HCT116 (cell line): ENCODE data around the gene RPS27L. TPM values are rescaled to one million over a fixed set of nuclear protein-coding genes. Genes with fewer than 3 reads are reported as not detected.

Source experiments
- ATAC-seq: fragments of 200-7000 bp; cut with Tn5 transposase; 2 replicates; pipeline ENCODE4 v1.9.1; 2020; ENCODE audit warnings: mild to moderate bottlenecking, moderate library complexity
- BruUV-seq: library from RNA; stranded (reverse); fragments of 400-500 nt; replicated peaks from 2 replicates; lab custom pipeline; 2021; lab: Mats Ljungman, UMichigan
- CTCF ChIA-PET: fragments of 300-600 bp; sonication (Branson Sonifier 250); formaldehyde crosslinking; loops from one replicate; lab custom pipeline; 2021; ENCODE audit warnings: antibody characterized with exemption; lab: Charles Lee
- POLR2A ChIA-PET: fragments of 300-600, 350-600 bp; sonication (Branson Sonifier 250); formaldehyde crosslinking; loops from one replicate; lab custom pipeline; 2021; ENCODE audit warnings: antibody characterized with exemption; lab: Charles Lee
- RAD21 ChIA-PET, 2 experiments: fragments of 300-600 bp; sonication (Branson Sonifier 250); formaldehyde crosslinking; loops; one replicate each; lab custom pipeline; 2023; ENCODE audit warnings: low total read pairs in 2 of 2; ENCODE audit not compliant: uncharacterized antibody in 2 of 2, unreplicated experiment in 2 of 2, low non-redundant PET in 1 of 2; lab: Charles Lee
- DNase-seq: peaks from one replicate; pipeline ENCODE4 v3.0.0-alpha.2; 2010; ENCODE audit warnings: low read depth, low spot score
- H2AFZ ChIP-seq: fragments of 200-600 bp; shearing (Covaris generic), sonication (generic); 2 replicates; pipeline ENCODE4 v1.6.1; 2017; ENCODE audit warnings: low read depth, mixed run types, mixed read lengths, antibody characterized with exemption, low read length; ENCODE audit not compliant: poor library complexity, severe bottlenecking
- H3K27ac ChIP-seq: 2 replicates; pipeline ENCODE4 v1.5.1; 2012; ENCODE audit warnings: low read depth, low read length
- H3K27me3 ChIP-seq: fragments of 200-600 bp; sonication (generic); 2 replicates; pipeline ENCODE4 v1.6.1; 2016; ENCODE audit warnings: mixed run types, low read length, mixed read lengths; ENCODE audit not compliant: insufficient read depth
- H3K36me3 ChIP-seq, 2 experiments: fragments of 200-500 bp in 1 of 2; fragments of 200-600 bp in 1 of 2; sonication (Bioruptor generic) in 1 of 2; sonication (generic) in 1 of 2; 2 replicates each; pipeline versions ENCODE4 v1.5.1 to v1.6.1; 2014 to 2016; ENCODE audit warnings: low read length in 2 of 2, inconsistent platforms in 1 of 2, mixed read lengths in 1 of 2, mixed run types in 1 of 2; ENCODE audit not compliant: insufficient read depth in 2 of 2, control insufficient read depth in 1 of 2
- H3K4me1 ChIP-seq, 2 experiments: fragments of 200-600 bp in 1 of 2; sonication (generic) in 1 of 2; 2 replicates each; pipeline versions ENCODE4 v1.5.1 to v1.6.1; 2012 to 2017; ENCODE audit warnings: low read length in 2 of 2, inconsistent platforms in 1 of 2, mild to moderate bottlenecking in 1 of 2, mixed read lengths in 1 of 2, mixed run types in 1 of 2, moderate library complexity in 1 of 2; ENCODE audit not compliant: insufficient read depth in 2 of 2, control insufficient read depth in 1 of 2
- H3K4me2 ChIP-seq: fragments of 200-600 bp; sonication (generic); 2 replicates; pipeline ENCODE4 v1.6.1; 2017; ENCODE audit warnings: mixed run types, low read length, mixed read lengths
- H3K4me3 ChIP-seq, 2 experiments: fragments of 200-600 bp in 1 of 2; sonication (generic) in 1 of 2; replicated peaks in 1 of 2; 2 replicates each; pipeline ENCODE4 v1.5.1; 2011 to 2016; ENCODE audit warnings: low read length in 2 of 2, control low read depth in 1 of 2, low read depth in 1 of 2, mild to moderate bottlenecking in 1 of 2, mixed read lengths in 1 of 2, mixed run types in 1 of 2
- H3K79me2 ChIP-seq: fragments of 200-600 bp; sonication (generic); 2 replicates; pipeline ENCODE4 v1.6.1; 2017; ENCODE audit warnings: mild to moderate bottlenecking, mixed run types, low read length, moderate library complexity, mixed read lengths; ENCODE audit not compliant: insufficient read depth
- H3K9ac ChIP-seq: fragments of 200-600 bp; sonication (generic); 2 replicates; pipeline ENCODE4 v1.6.1; 2016; ENCODE audit warnings: low read length, mixed read lengths
- H3K9me2 ChIP-seq: fragments of 200-600 bp; sonication (generic), shearing (Covaris generic); 2 replicates; pipeline ENCODE4 v1.6.1; 2017; ENCODE audit warnings: mixed run types, mild to moderate bottlenecking, moderate library complexity; ENCODE audit not compliant: insufficient read depth
- H3K9me3 ChIP-seq, 2 experiments: fragments of 200-500 bp in 1 of 2; fragments of 200-600 bp in 1 of 2; sonication (Bioruptor generic) in 1 of 2; sonication (generic) in 1 of 2; 2 replicates each; pipeline ENCODE4 v1.6.1; 2014 to 2017; ENCODE audit warnings: low read length in 2 of 2, mixed read lengths in 2 of 2, inconsistent platforms in 1 of 2, low read depth in 1 of 2, mild to moderate bottlenecking in 1 of 2, mixed run types in 1 of 2, moderate library complexity in 1 of 2; ENCODE audit not compliant: control insufficient read depth in 1 of 2, insufficient read depth in 1 of 2
- H4K20me1 ChIP-seq: fragments of 200-600 bp; sonication (generic), shearing (Covaris generic); 2 replicates; pipeline ENCODE4 v1.6.1; 2017; ENCODE audit warnings: mixed run types, mild to moderate bottlenecking, moderate library complexity; ENCODE audit not compliant: insufficient read depth
- CBX3 ChIP-seq: IDR thresholded peaks from 2 replicates; pipeline ENCODE4 v1.6.1; 2012; ENCODE audit warnings: low read depth
- EGR1 ChIP-seq: IDR thresholded peaks from 2 replicates; pipeline ENCODE4 v1.6.1; 2012; ENCODE audit warnings: low read depth
- EZH2 ChIP-seq: fragments of 200-600 bp; sonication (generic); IDR thresholded peaks from 2 replicates; pipeline ENCODE4 v1.6.1; 2017; ENCODE audit warnings: antibody characterized with exemption, mixed run types
- EZH2phosphoT487 ChIP-seq: fragments of 200-600 bp; IDR thresholded peaks from 2 replicates; pipeline ENCODE4 v1.6.1; 2018; ENCODE audit warnings: antibody characterized with exemption, borderline replicate concordance
- FOSL1 ChIP-seq: IDR thresholded peaks from 2 replicates; pipeline ENCODE4 v1.6.1; 2012; ENCODE audit warnings: low read depth
- JUND ChIP-seq: IDR thresholded peaks from 2 replicates; pipeline ENCODE4 v1.6.1; 2012
- POLR2AphosphoS5 ChIP-seq: IDR thresholded peaks from 2 replicates; pipeline ENCODE4 v1.6.1; 2011; ENCODE audit warnings: mild to moderate bottlenecking, low read depth, low read length, moderate library complexity
- RAD21 ChIP-seq: IDR thresholded peaks from 2 replicates; pipeline ENCODE4 v1.6.1; 2012; ENCODE audit warnings: low read depth, mild to moderate bottlenecking
- SIN3A ChIP-seq: IDR thresholded peaks from 2 replicates; pipeline ENCODE4 v1.6.1; 2012; ENCODE audit warnings: low read depth
- SP1 ChIP-seq: IDR thresholded peaks from 2 replicates; pipeline ENCODE4 v1.6.1; 2012; ENCODE audit warnings: low read depth
- SRF ChIP-seq: IDR thresholded peaks from 2 replicates; pipeline ENCODE4 v1.6.1; 2012; ENCODE audit warnings: low read depth
- TCF7L2 ChIP-seq: IDR thresholded peaks from 2 replicates; pipeline ENCODE4 v1.7.0; 2011; ENCODE audit warnings: borderline replicate concordance, inconsistent platforms; ENCODE audit not compliant: insufficient read depth, insufficient read length; ENCODE audit errors: extremely low read depth
- YY1 ChIP-seq: IDR thresholded peaks from 2 replicates; pipeline ENCODE4 v1.6.1; 2011; ENCODE audit warnings: low read length, low read depth, moderate library complexity, mild to moderate bottlenecking; ENCODE audit not compliant: insufficient replicate concordance; ENCODE audit errors: extremely low read depth
- ZFX ChIP-seq: fragments of 450-650 bp; IDR thresholded peaks from 2 replicates; pipeline ENCODE4 v1.6.1; 2017
- ZNF274 ChIP-seq: fragments of 200-500 bp; sonication (Bioruptor generic); IDR thresholded peaks from 2 replicates; pipeline ENCODE4 v1.6.1; 2014; ENCODE audit warnings: mild to moderate bottlenecking, low read depth, low read length, inconsistent platforms
- intact Hi-C: fragments of 100-400 bp; cut with micrococcal nuclease; formaldehyde crosslinking; loops from 2 replicates; pipeline ENCODE4 v1.10.0; 2022
- total RNA-seq: library from RNA; stranded (reverse); gene quantifications from one replicate; pipeline ENCODE4 v1.2.1, GENCODE V29; 2021; ENCODE audit not compliant: unreplicated experiment
- TF ChIP-seq, protein P1 (sequence below): IDR thresholded peaks from 2 replicates; pipeline ENCODE4 v1.6.1; 2012
- TF ChIP-seq, protein P2 (sequence below): IDR thresholded peaks from 2 replicates; pipeline ENCODE4 v1.6.1; 2011; ENCODE audit warnings: mild to moderate bottlenecking, low read length, moderate library complexity; ENCODE audit not compliant: insufficient replicate concordance; ENCODE audit errors: extremely low read depth
- TF ChIP-seq, protein P3 (sequence below), 3 experiments: fragments of 200-600 bp in 1 of 3; sonication (generic) in 1 of 3; IDR thresholded peaks in 2 of 3; conservative IDR thresholded peaks in 1 of 3; 2 replicates each; pipeline ENCODE4 v1.5.1; 2012 to 2017; ENCODE audit warnings: low read depth in 2 of 3, low read length in 2 of 3, antibody characterized with exemption in 1 of 3, borderline replicate concordance in 1 of 3, control low read depth in 1 of 3, mild to moderate bottlenecking in 1 of 3, mixed read lengths in 1 of 3, mixed run types in 1 of 3, moderate library complexity in 1 of 3; ENCODE audit not compliant: insufficient read depth in 1 of 3
- TF ChIP-seq, protein P4 (sequence below): IDR thresholded peaks from 2 replicates; pipeline ENCODE4 v1.6.1; 2012

RPS27L gene
- total RNA-seq, 1 experiment from 2014 or later, result 139 TPM

DNA sequence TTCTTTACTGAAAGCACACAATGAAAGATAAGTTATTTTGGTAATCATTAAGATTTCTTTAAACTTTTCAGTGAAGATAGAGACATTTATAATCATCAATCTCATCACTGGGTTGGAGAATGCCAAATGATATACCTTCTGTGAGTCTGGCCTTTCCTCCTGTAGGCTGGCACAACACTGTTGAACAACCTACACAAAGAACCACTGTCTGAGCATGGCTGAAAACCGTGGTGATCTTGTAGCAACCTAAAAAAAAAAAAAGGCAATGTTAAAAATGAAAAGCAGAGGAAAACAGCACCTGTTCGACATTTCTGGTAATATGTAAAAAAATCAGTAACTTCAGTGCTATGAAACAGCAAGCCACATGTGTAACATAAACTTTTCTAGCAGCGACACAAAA, 1.8 kb downstream of the RPS27L start (continued):
- TF ChIP-seq SIN3A, result no peak
- no peak for TF ChIP-seq YY1
- TF ChIP-seq, protein P1, sequence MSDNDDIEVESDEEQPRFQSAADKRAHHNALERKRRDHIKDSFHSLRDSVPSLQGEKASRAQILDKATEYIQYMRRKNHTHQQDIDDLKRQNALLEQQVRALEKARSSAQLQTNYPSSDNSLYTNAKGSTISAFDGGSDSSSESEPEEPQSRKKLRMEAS, result no peak
- no peak for TF ChIP-seq FOSL1
- no peak for TF ChIP-seq EGR1
- no peak for TF ChIP-seq EZH2
- TF ChIP-seq JUND, result no peak

DNA sequence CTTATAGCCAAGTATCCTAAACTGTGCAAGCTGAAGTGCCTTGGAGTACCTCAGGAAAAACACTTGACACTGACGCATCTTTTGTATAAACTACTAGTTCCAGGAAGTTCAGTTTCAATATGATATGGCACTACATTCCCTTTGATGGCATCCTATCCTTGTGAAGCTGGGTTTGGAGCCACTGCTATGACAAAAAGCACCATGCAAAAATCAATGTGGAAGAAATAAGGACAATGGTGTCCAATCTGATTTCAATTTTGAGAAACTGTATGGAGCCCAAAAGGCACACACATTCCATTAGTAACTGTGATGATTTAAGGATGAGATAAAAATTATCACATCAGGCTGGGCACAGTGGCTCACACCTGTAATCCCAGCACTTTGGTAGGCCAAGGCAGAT, 5.6 kb downstream of the RPS27L start:
- intact Hi-C loops, result loop anchor here (10.0 kb wide), 1 partner anchor 123 kb away; the partner anchor contains the start of gene APH1B
- Histone ChIP-seq H3K4me2 (no peak overlapping the region), H3K27ac (no peak overlapping the region), H3K9me2 (no peaks in the 10 kb centered on the region), H3K4me3 (no peak overlapping the region), H4K20me1 (no peaks in the 10 kb centered on the region), H3K9me3 (no peaks in the 10 kb centered on the region), H3K36me3 (peaks cover 14 to 15% of the 10 kb centered on the region in 2 experiments; a peak in 3 of 4 replicates), H3K9ac (no peak overlapping the region), H3K27me3 (no peaks in the 10 kb centered on the region), H3K4me1 (peaks cover 3 to 6% of the 10 kb centered on the region in 2 experiments; a peak in 2 of 4 replicates), H3K79me2 (peaks cover 15% of the 10 kb centered on the region), H2AFZ (no peak overlapping the region)
- no TSS peak for BruUV-seq
- ATAC-seq, result no peak
- ChIA-PET POLR2A (no interaction called here), CTCF (no interaction called here), RAD21 (no interaction called here)
- DNase-seq, result no peak
- TF ChIP-seq, protein P2, sequence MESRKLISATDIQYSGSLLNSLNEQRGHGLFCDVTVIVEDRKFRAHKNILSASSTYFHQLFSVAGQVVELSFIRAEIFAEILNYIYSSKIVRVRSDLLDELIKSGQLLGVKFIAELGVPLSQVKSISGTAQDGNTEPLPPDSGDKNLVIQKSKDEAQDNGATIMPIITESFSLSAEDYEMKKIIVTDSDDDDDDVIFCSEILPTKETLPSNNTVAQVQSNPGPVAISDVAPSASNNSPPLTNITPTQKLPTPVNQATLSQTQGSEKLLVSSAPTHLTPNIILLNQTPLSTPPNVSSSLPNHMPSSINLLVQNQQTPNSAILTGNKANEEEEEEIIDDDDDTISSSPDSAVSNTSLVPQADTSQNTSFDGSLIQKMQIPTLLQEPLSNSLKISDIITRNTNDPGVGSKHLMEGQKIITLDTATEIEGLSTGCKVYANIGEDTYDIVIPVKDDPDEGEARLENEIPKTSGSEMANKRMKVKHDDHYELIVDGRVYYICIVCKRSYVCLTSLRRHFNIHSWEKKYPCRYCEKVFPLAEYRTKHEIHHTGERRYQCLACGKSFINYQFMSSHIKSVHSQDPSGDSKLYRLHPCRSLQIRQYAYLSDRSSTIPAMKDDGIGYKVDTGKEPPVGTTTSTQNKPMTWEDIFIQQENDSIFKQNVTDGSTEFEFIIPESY, result no peak
- TF ChIP-seq SRF (no peak), EGR1 (no peak), JUND (no peak), ZFX (no peak), SP1 (no peak), CBX3 (no peak), ZNF274 (no peak), RAD21 (no peak), POLR2AphosphoS5 (no peak), SIN3A (no peak), TCF7L2 (no peak), EZH2phosphoT487 (no peak)
- TF ChIP-seq, protein P3, sequence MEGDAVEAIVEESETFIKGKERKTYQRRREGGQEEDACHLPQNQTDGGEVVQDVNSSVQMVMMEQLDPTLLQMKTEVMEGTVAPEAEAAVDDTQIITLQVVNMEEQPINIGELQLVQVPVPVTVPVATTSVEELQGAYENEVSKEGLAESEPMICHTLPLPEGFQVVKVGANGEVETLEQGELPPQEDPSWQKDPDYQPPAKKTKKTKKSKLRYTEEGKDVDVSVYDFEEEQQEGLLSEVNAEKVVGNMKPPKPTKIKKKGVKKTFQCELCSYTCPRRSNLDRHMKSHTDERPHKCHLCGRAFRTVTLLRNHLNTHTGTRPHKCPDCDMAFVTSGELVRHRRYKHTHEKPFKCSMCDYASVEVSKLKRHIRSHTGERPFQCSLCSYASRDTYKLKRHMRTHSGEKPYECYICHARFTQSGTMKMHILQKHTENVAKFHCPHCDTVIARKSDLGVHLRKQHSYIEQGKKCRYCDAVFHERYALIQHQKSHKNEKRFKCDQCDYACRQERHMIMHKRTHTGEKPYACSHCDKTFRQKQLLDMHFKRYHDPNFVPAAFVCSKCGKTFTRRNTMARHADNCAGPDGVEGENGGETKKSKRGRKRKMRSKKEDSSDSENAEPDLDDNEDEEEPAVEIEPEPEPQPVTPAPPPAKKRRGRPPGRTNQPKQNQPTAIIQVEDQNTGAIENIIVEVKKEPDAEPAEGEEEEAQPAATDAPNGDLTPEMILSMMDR (IDR thresholded peaks at IDR 0.05 in 2 of 3, conservative IDR thresholded peaks at IDR 0.05 in 1 of 3; ENCODE audit: borderline replicate concordance in 1 of 3, insufficient read depth in 1 of 3, low read depth in 2 of 3, low read length in 2 of 3), result no peak
- TF ChIP-seq, protein P1, result no peak
- TF ChIP-seq, protein P4, sequence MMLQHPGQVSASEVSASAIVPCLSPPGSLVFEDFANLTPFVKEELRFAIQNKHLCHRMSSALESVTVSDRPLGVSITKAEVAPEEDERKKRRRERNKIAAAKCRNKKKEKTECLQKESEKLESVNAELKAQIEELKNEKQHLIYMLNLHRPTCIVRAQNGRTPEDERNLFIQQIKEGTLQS, result no peak
